GM12891 (cell line): Measurements from ENCODE around the gene PTPRS.

Experiments used
- POLR2A ChIP-seq: IDR thresholded peaks from 2 replicates; pipeline ENCODE4 v1.6.1; 2011; ENCODE audit warnings: low read depth, low read length, control low read depth
- TAF1 ChIP-seq: IDR thresholded peaks from 2 replicates; pipeline ENCODE4 v1.6.1; 2011; ENCODE audit warnings: low read depth, low read length, control low read depth

DNA sequence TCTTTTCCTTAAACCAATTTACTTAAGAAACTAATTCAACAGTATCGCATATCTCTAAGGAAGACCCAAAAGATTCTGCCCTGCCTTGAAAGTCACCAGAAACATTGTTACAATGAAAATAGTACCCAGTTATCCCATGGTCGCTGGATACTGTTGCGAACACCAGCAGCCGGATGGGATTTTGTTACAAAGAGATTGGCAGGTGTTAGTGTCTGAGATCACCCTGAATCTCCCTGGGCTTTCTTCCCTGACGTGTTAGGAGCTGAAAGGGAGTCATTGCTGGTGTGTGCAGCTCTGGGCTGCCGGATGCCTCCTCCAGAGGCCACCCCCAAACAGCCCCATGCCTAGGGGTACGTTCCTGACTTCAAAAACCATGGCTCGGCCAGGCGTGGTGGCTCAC, 38.2 kb downstream of the PTPRS start:
- TF ChIP-seq TAF1 (no peak), POLR2A (no peak)
